Mesendoderm (in vitro differentiated cells): Measurements from ENCODE around the gene SYT1.

ENCODE experiments used
- DNase-seq: peaks from one replicate; pipeline ENCODE4 v3.0.0; 2013
- H2AK5ac ChIP-seq: 2 replicates; pipeline ENCODE4 v1.6.1; 2013; ENCODE audit warnings: low read length, inconsistent platforms
- H2BK120ac ChIP-seq: 2 replicates; pipeline ENCODE4 v1.6.1; 2013; ENCODE audit warnings: low read depth, mild to moderate bottlenecking, low read length, moderate library complexity, mixed read lengths
- H2BK15ac ChIP-seq: replicated peaks from 2 replicates; pipeline ENCODE4 v1.6.1; 2013; ENCODE audit warnings: low read depth, mild to moderate bottlenecking, moderate library complexity
- H2BK5ac ChIP-seq: 2 replicates; pipeline ENCODE4 v1.6.1; 2013; ENCODE audit warnings: low read length, inconsistent platforms
- H3K18ac ChIP-seq: 2 replicates; pipeline ENCODE4 v1.6.1; 2013; ENCODE audit warnings: mild to moderate bottlenecking, low read length, mixed read lengths
- H3K23ac ChIP-seq: one replicate; pipeline ENCODE4 v1.6.1; 2013; ENCODE audit warnings: low read length
- H3K27ac ChIP-seq: 2 replicates; pipeline ENCODE4 v1.5.1; 2013; ENCODE audit warnings: low read depth, mild to moderate bottlenecking, inconsistent platforms, low read length, moderate library complexity
- H3K27me3 ChIP-seq: 2 replicates; pipeline ENCODE4 v1.6.1; 2013; ENCODE audit warnings: low read length, control low read depth, mild to moderate bottlenecking, inconsistent platforms; ENCODE audit not compliant: insufficient read depth, poor library complexity
- H3K36me3 ChIP-seq: 2 replicates; pipeline ENCODE4 v1.6.1; 2013; ENCODE audit warnings: low read length, inconsistent platforms; ENCODE audit not compliant: control insufficient read depth, insufficient read depth
- H3K4ac ChIP-seq: one replicate; pipeline ENCODE4 v1.6.1; 2013; ENCODE audit warnings: low read depth, mild to moderate bottlenecking, low read length, moderate library complexity
- H3K4me1 ChIP-seq: 2 replicates; pipeline ENCODE4 v1.6.1; 2013; ENCODE audit warnings: low read depth, low read length, inconsistent platforms; ENCODE audit not compliant: control insufficient read depth
- H3K4me2 ChIP-seq: 2 replicates; pipeline ENCODE4 v1.6.1; 2013; ENCODE audit warnings: low read length
- H3K4me3 ChIP-seq: 2 replicates; pipeline ENCODE4 v1.5.1; 2013; ENCODE audit warnings: mild to moderate bottlenecking, low read length
- H3K56ac ChIP-seq: one replicate; pipeline ENCODE4 v1.6.1; 2013; ENCODE audit warnings: low read length
- H3K79me1 ChIP-seq: 2 replicates; pipeline ENCODE4 v1.6.1; 2013; ENCODE audit warnings: low read length, inconsistent platforms
- H3K79me2 ChIP-seq: 2 replicates; pipeline ENCODE4 v1.6.1; 2013; ENCODE audit warnings: mild to moderate bottlenecking, low read length; ENCODE audit not compliant: control insufficient read depth, insufficient read depth
- H3K9ac ChIP-seq: 2 replicates; pipeline ENCODE4 v1.6.1; 2013; ENCODE audit warnings: low read length, inconsistent platforms
- H4K5ac ChIP-seq: one replicate; pipeline ENCODE4 v1.6.1; 2013; ENCODE audit warnings: low read length
- H4K8ac ChIP-seq: one replicate; pipeline ENCODE4 v1.6.1; 2013; ENCODE audit warnings: low read depth, mild to moderate bottlenecking, control low read depth, low read length, moderate library complexity
- WGBS: extraction: QIAGEN DNeasy Blood & Tissue Kit; methylation state at CpG from one replicate; pipeline ENCODE4 v1.1.7; 2013; ENCODE audit warnings: low lambda C conversion rate, missing lambda C conversion rate; ENCODE audit not compliant: insufficient coverage; ENCODE audit errors: extremely low coverage; 5-methylcytosine and 5-hydroxymethylcytosine counted together

The SYT1 gene

DNA sequence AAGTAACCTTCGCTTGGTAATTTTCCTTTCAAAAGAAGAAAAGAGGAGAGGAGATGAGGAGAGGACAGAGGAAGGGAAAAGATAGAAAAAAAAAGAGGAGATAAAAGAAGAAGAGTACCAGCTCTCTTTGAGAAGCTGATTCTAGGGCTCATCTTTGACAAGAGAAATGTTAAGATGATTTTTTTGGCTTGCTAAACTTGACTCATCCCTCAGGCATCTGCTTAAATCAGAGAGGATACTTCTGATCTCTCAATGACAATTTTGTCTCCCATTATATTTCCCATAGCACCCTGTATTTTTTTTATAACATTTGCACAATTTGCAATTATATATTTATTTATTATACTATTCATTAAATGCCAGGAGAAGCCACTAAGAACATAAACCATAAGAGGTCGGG lies 17.1 kb downstream of the SYT1 start:
- Histone ChIP-seq H3K9ac (no peak overlapping the region), H3K27ac (no peak overlapping the region)
- WGBS: no CpG with 5 or more reads among the region's 2 CpGs

DNA sequence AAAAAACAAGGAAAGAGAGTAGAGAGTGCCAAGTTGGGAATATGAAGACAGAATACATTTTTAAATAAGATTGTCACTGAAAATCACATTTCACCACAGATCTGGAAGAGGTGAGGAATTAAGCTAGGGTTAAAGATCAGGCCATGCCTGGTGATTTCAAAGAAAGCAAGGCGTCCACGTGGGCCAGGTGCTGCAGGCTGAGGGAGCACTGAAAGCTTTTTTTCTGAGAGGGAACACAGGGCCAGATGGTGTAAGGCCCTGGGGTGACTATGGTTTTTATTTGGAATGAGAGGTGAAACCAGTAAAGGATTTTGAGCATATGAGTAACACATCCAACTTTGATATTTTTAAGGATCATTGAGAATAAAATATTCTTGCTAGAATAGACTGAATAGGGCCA lies 20.9 kb downstream of the SYT1 start:
- no peak overlapping the region for H2BK15ac ChIP-seq
- H2BK120ac ChIP-seq: no peak overlapping the region
- no peak overlapping the region for H3K9ac ChIP-seq
- H3K27me3 ChIP-seq: no peaks in the 10 kb centered on the region
- peak overlapping the region; percentile 27 for H3K56ac ChIP-seq
- H3K27ac ChIP-seq: no peak overlapping the region
- H3K18ac ChIP-seq: no peak overlapping the region
- H3K4ac ChIP-seq: no peak overlapping the region
- no peaks in the 10 kb centered on the region for H3K4me1 ChIP-seq
- H2AK5ac ChIP-seq: no peak overlapping the region
- no peak overlapping the region for H3K4me2 ChIP-seq
- H3K23ac ChIP-seq: no peak overlapping the region
- H3K79me2 ChIP-seq: no peaks in the 10 kb centered on the region
- no peak overlapping the region for H3K4me3 ChIP-seq
- H4K5ac ChIP-seq: no peak overlapping the region
- no peaks in the 10 kb centered on the region for H3K79me1 ChIP-seq
- no CpG with 5 or more reads among the region's 2 CpGs for WGBS
- no peak overlapping the region for H2BK5ac ChIP-seq
- H4K8ac ChIP-seq: no peak overlapping the region
- H3K36me3 ChIP-seq: no peaks in the 10 kb centered on the region
- peak; percentile 41 for DNase-seq

More for the DNA sequence above, 17.1 kb downstream of the SYT1 start:
- Histone ChIP-seq H3K79me2 (no peaks in the 10 kb centered on the region), H3K56ac (no peak overlapping the region), H4K5ac (no peak overlapping the region), H3K36me3 (no peaks in the 10 kb centered on the region), H3K4me2 (no peak overlapping the region), H2BK120ac (no peak overlapping the region), H2AK5ac (no peak overlapping the region), H3K4me3 (no peak overlapping the region), H3K79me1 (no peaks in the 10 kb centered on the region), H3K4me1 (no peaks in the 10 kb centered on the region), H4K8ac (no peak overlapping the region), H2BK15ac (no peak overlapping the region), H3K23ac (no peak overlapping the region), H3K27me3 (no peaks in the 10 kb centered on the region), H3K4ac (no peak overlapping the region), H2BK5ac (no peak overlapping the region), H3K18ac (no peak overlapping the region)
- peak; percentile 46 for DNase-seq

DNA sequence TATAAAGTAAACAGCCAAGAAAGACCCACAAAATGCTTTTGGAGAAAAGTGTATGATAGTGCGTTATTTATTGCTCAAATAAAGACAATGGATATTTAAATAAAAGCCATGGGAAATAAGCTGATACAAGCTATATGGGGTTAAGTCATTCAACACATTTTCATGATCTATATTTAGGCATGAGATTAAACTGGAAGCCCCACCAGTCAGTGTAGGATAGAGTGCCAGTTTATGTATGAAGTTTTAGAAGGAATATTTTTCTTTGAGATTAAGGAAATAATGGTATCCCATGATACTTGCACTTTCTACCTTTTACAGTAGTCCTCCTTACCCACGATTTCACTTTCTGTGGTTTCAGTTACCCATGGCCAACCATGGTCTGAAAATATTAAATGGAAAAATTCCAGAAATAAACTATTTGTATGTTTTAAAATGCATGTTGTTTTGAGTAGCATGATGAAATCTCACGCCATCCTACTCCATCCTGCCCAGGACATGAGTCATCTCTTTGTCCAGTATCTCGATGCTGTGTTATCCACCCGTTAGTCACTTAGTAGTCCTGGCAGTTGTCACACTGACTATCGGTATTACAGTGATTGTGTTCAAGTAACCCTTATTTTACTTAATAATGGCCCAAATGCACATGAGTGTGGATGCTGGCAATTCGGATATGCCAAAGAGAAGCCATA lies 22.3 kb downstream of the SYT1 start:
- no peaks in the 10 kb centered on the region for H3K36me3 ChIP-seq
- H3K4ac ChIP-seq: no peak overlapping the region
- H3K79me1 ChIP-seq: no peaks in the 10 kb centered on the region
- H3K4me1 ChIP-seq: no peaks in the 10 kb centered on the region
- H3K56ac ChIP-seq: no peak overlapping the region
- no peak overlapping the region for H3K9ac ChIP-seq
- peak; percentile 76 for DNase-seq
- WGBS: 100% methylated on average over 1 of the region's 7 CpGs
- H4K8ac ChIP-seq: no peak overlapping the region
- no peak overlapping the region for H2BK5ac ChIP-seq
- H4K5ac ChIP-seq: no peak overlapping the region
- no peak overlapping the region for H3K27ac ChIP-seq
- H3K27me3 ChIP-seq: no peaks in the 10 kb centered on the region
- H3K4me2 ChIP-seq: no peak overlapping the region
- no peak overlapping the region for H3K18ac ChIP-seq
- H2BK120ac ChIP-seq: no peak overlapping the region
- H2AK5ac ChIP-seq: no peak overlapping the region
- no peak overlapping the region for H3K4me3 ChIP-seq
- no peaks in the 10 kb centered on the region for H3K79me2 ChIP-seq
- H2BK15ac ChIP-seq: no peak overlapping the region
- no peak overlapping the region for H3K23ac ChIP-seq

DNA sequence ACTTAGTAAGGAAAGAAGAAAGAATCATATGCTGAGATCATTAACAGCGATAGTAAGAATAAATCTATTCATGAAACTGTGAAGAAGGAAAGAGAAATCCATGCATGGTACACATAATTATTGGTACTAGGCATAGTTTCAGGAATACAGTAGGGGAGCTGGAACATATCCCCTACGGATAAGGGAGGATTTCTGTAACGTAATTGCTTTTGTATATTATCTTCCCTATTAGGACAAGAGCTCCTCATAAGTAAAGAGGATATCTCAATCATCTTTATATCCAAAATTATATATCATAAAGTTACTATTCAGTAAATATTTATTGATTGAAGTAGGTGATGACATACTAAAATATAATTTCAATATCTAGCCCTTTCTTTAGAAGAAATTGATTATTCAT lies 22.9 kb downstream of the SYT1 start:
- no peak overlapping the region for H4K5ac ChIP-seq
- H3K18ac ChIP-seq: no peak overlapping the region
- WGBS: no CpG with 5 or more reads among the region's 3 CpGs
- no peaks in the 10 kb centered on the region for H3K79me1 ChIP-seq
- no peak overlapping the region for H2BK5ac ChIP-seq
- H3K27me3 ChIP-seq: no peaks in the 10 kb centered on the region
- H3K4me2 ChIP-seq: no peak overlapping the region
- no peaks in the 10 kb centered on the region for H3K4me1 ChIP-seq
- no peak overlapping the region for H2BK15ac ChIP-seq
- no peak overlapping the region for H2AK5ac ChIP-seq
- H3K4ac ChIP-seq: no peak overlapping the region
- no peak overlapping the region for H3K4me3 ChIP-seq
- no peak overlapping the region for H3K56ac ChIP-seq
- no peak overlapping the region for H3K9ac ChIP-seq
- no peak overlapping the region for H3K23ac ChIP-seq
- H3K27ac ChIP-seq: no peak overlapping the region
- no peaks in the 10 kb centered on the region for H3K36me3 ChIP-seq
- no peak overlapping the region for H2BK120ac ChIP-seq
- no peak for DNase-seq
- H4K8ac ChIP-seq: no peak overlapping the region
- no peaks in the 10 kb centered on the region for H3K79me2 ChIP-seq

DNA sequence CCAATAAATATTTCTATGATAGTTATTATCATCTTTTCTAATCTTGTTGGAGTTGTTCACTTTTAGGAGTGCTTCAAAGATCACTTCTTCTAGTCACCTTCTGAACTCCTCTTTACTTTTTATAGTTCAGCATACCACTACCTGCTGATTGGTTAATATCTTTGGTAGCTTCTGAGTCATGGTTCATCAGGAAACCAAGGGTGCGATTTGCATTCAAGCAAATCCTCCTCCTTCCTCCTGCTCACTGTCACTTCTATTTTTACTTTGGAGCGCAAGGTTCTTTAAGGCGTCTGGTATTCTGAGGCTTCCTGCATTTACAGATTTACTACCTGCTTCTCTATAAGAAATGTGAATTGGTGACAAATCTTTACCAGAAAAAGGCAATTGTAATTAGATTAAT lies 24.0 kb downstream of the SYT1 start:
- no peak overlapping the region for H3K56ac ChIP-seq
- H3K4me2 ChIP-seq: no peak overlapping the region
- H3K23ac ChIP-seq: no peak overlapping the region
- no peak overlapping the region for H3K27ac ChIP-seq
- no peak overlapping the region for H2BK5ac ChIP-seq
- H3K4me1 ChIP-seq: no peaks in the 10 kb centered on the region
- H3K79me2 ChIP-seq: no peaks in the 10 kb centered on the region
- H4K5ac ChIP-seq: no peak overlapping the region
- no CpG with 5 or more reads among the region's 3 CpGs for WGBS
- H2AK5ac ChIP-seq: no peak overlapping the region
- H3K27me3 ChIP-seq: no peaks in the 10 kb centered on the region
- DNase-seq: peak; percentile 74
- no peak overlapping the region for H3K4ac ChIP-seq
- H3K18ac ChIP-seq: no peak overlapping the region
- H3K79me1 ChIP-seq: no peaks in the 10 kb centered on the region
- H2BK15ac ChIP-seq: no peak overlapping the region
- H2BK120ac ChIP-seq: no peak overlapping the region
- H3K36me3 ChIP-seq: no peaks in the 10 kb centered on the region
- H3K4me3 ChIP-seq: no peak overlapping the region
- H4K8ac ChIP-seq: no peak overlapping the region
- H3K9ac ChIP-seq: no peak overlapping the region
